HEK293 (cell line): ENCODE results near the gene EZH2.

Source experiments
- CTCF ChIA-PET: fragments of 350-600 bp; formaldehyde crosslinking; extraction: SDS; loops from one replicate; lab custom pipeline; 2021; ENCODE audit warnings: antibody characterized with exemption; lab: Yijun Ruan, JAX
- POLR2A ChIA-PET: fragments of 300-600 bp; formaldehyde crosslinking; extraction: SDS; loops from one replicate; lab custom pipeline; 2020; ENCODE audit warnings: antibody characterized with exemption, inconsistent platforms; lab: Yijun Ruan, JAX
- H3K27ac ChIP-seq: fragments of 200-500 bp; sonication (Bioruptor generic); 2 replicates; pipeline ENCODE4 v1.5.1; 2014; ENCODE audit warnings: low read depth, low read length, control low read depth, inconsistent platforms; ENCODE audit errors: extremely low read depth
- H3K36me3 ChIP-seq, 2 experiments: fragments of 200-500 bp in 1 of 2; sonication (Bioruptor generic) in 1 of 2; 1 replicate in 1 of 2; 2 replicates in 1 of 2; pipeline ENCODE4 v1.5.1; 2014 to 2017; ENCODE audit warnings: inconsistent platforms in 2 of 2, low read length in 2 of 2; ENCODE audit not compliant: control insufficient read depth in 2 of 2, insufficient read depth in 1 of 2
- H3K4me1 ChIP-seq: fragments of 200-500 bp; sonication (Bioruptor generic); 2 replicates; pipeline ENCODE4 v1.5.1; 2014; ENCODE audit warnings: mild to moderate bottlenecking, low read length, inconsistent platforms; ENCODE audit not compliant: control insufficient read depth, insufficient read depth
- H3K4me3 ChIP-seq: 2 replicates; pipeline ENCODE4 v1.5.1; 2011; ENCODE audit warnings: low read depth, mild to moderate bottlenecking, control low read depth, low read length, moderate library complexity
- H3K9me3 ChIP-seq: fragments of 200-500 bp; sonication (Bioruptor generic); 2 replicates; pipeline ENCODE4 v1.5.1; 2014; ENCODE audit warnings: low read depth, low read length, inconsistent platforms; ENCODE audit not compliant: control insufficient read depth, insufficient read depth
- HIC1 ChIP-seq: fragments of 450-650 bp; formaldehyde crosslinking; IDR thresholded peaks from 2 replicates; pipeline ENCODE4 v1.5.1; 2016; ENCODE audit warnings: missing biosample characterization, missing genetic modification characterization
- MZF1 ChIP-seq: fragments of 450-650 bp; formaldehyde crosslinking; IDR thresholded peaks from 2 replicates; pipeline ENCODE4 v1.5.1; 2017; ENCODE audit warnings: missing biosample characterization, missing genetic modification characterization, borderline replicate concordance
- PRDM1 ChIP-seq: fragments of 450-650 bp; formaldehyde crosslinking; IDR thresholded peaks from 2 replicates; pipeline ENCODE4; 2016; ENCODE audit warnings: missing biosample characterization, missing genetic modification characterization
- REST ChIP-seq: fragments of 450-650 bp; formaldehyde crosslinking; IDR thresholded peaks from 2 replicates; pipeline ENCODE4 v1.5.1; 2016; ENCODE audit warnings: missing biosample characterization, missing genetic modification characterization
- SETDB1 ChIP-seq: IDR thresholded peaks from one replicate; pipeline ENCODE4 v1.6.1; 2017; ENCODE audit warnings: mild to moderate bottlenecking, low read length, moderate library complexity, mixed read lengths; ENCODE audit not compliant: insufficient read length
- TRIM28 ChIP-seq: IDR thresholded peaks from 2 replicates; pipeline ENCODE4 v1.6.1; 2011; ENCODE audit warnings: low read length, control low read depth, borderline replicate concordance
- ZFHX2 ChIP-seq: fragments of 450-650 bp; formaldehyde crosslinking; conservative IDR thresholded peaks from 2 replicates; pipeline ENCODE4 v1.5.1; 2016; ENCODE audit warnings: missing biosample characterization, missing genetic modification characterization
- ZFP69B ChIP-seq: fragments of 450-650 bp; formaldehyde crosslinking; IDR thresholded peaks from 2 replicates; pipeline ENCODE4 v1.5.1; 2016; ENCODE audit warnings: missing biosample characterization, missing genetic modification characterization
- ZNF148 ChIP-seq: fragments of 450-650 bp; formaldehyde crosslinking; IDR thresholded peaks from 2 replicates; pipeline ENCODE4 v1.5.0; 2017; ENCODE audit warnings: missing biosample characterization, missing genetic modification characterization, borderline replicate concordance
- ZNF16 ChIP-seq: fragments of 450-650 bp; formaldehyde crosslinking; IDR thresholded peaks from 2 replicates; pipeline ENCODE4 v1.5.1; 2016; ENCODE audit warnings: low read depth, missing biosample characterization, missing genetic modification characterization
- ZNF184 ChIP-seq: fragments of 450-650 bp; IDR thresholded peaks from 2 replicates; pipeline ENCODE4 v1.5.1; 2018; ENCODE audit warnings: missing biosample characterization, mild to moderate bottlenecking, missing genetic modification characterization
- ZNF26 ChIP-seq: fragments of 450-650 bp; formaldehyde crosslinking; IDR thresholded peaks from 2 replicates; pipeline ENCODE4 v1.5.1; 2016; ENCODE audit warnings: missing biosample characterization, missing genetic modification characterization
- ZNF48 ChIP-seq: fragments of 450-650 bp; formaldehyde crosslinking; IDR thresholded peaks from 2 replicates; pipeline ENCODE4 v1.5.1; 2016; ENCODE audit warnings: missing biosample characterization, missing genetic modification characterization
- ZNF621 ChIP-seq: fragments of 450-650 bp; formaldehyde crosslinking; IDR thresholded peaks from 2 replicates; pipeline ENCODE4 v1.5.1; 2017; ENCODE audit warnings: missing biosample characterization, missing genetic modification characterization
- ZNF670 ChIP-seq: fragments of 450-650 bp; formaldehyde crosslinking; IDR thresholded peaks from 2 replicates; pipeline ENCODE4 v1.5.1; 2016; ENCODE audit warnings: missing biosample characterization, missing genetic modification characterization, low read depth
- ZNF692 ChIP-seq: fragments of 450-650 bp; formaldehyde crosslinking; IDR thresholded peaks from 2 replicates; pipeline ENCODE4 v1.5.1; 2016; ENCODE audit warnings: missing biosample characterization, missing genetic modification characterization
- ZNF707 ChIP-seq: fragments of 450-650 bp; formaldehyde crosslinking; IDR thresholded peaks from 2 replicates; pipeline ENCODE4 v1.5.1; 2016; ENCODE audit warnings: missing biosample characterization, missing genetic modification characterization
- ZNF76 ChIP-seq: fragments of 450-650 bp; formaldehyde crosslinking; IDR thresholded peaks from 2 replicates; pipeline ENCODE4; 2016; ENCODE audit warnings: low read depth, missing biosample characterization, missing genetic modification characterization, borderline replicate concordance
- ZNF843 ChIP-seq: fragments of 450-650 bp; formaldehyde crosslinking; IDR thresholded peaks from 2 replicates; pipeline ENCODE4 v1.5.1; 2016; ENCODE audit warnings: missing biosample characterization, missing genetic modification characterization

Gene EZH2

GRCh38 chr7:148789220-148789619 is 94.9 kb downstream of the EZH2 start:
- Histone ChIP-seq H3K27ac (no peak overlapping the region), H3K36me3 (peaks cover 8 to 93% of the 10 kb centered on the region in 2 experiments), H3K9me3 (no peaks in the 10 kb centered on the region), H3K4me1 (no peaks in the 10 kb centered on the region), H3K4me3 (no peak overlapping the region)
- TF ChIP-seq ZNF48 (tag by site-specific recombination) (no peak), REST (tag by site-specific recombination) (no peak), MZF1 (tag by site-specific recombination) (no peak), PRDM1 (tag by site-specific recombination) (0 out of 2 replicates have a peak, but pooled peaks have one; percentile 16), ZNF843 (tag by site-specific recombination) (no peak), ZNF148 (tag by site-specific recombination) (no peak), ZNF26 (tag by site-specific recombination) (no peak), ZNF670 (tag by site-specific recombination) (no peak)
- ChIA-PET POLR2A (no interaction called here), CTCF (no interaction called here)

GRCh38 chr7:148787571-148788295 is 96.4 kb downstream of the EZH2 start:
- H3K36me3 ChIP-seq, result peaks cover 5 to 89% of the 10 kb centered on the region in 2 experiments
- TF ChIP-seq TRIM28 (no peak), ZNF621 (tag by site-specific recombination) (no peak), ZNF184 (tag by site-specific recombination) (no peak), ZNF76 (tag by site-specific recombination) (no peak), REST (tag by site-specific recombination) (no peak), SETDB1 (no peak), ZNF692 (tag by site-specific recombination) (no peak), ZNF16 (tag by site-specific recombination) (no peak), ZFHX2 (tag by site-specific recombination) (no peak), HIC1 (tag by site-specific recombination) (no peak), ZNF707 (tag by site-specific recombination) (no peak), ZFP69B (tag by site-specific recombination) (no peak)

More at GRCh38 chr7:148787571-148788295, 96.4 kb downstream of the EZH2 start:
- ChIA-PET POLR2A (no interaction called here), CTCF (no interaction called here)
- no peaks in the 10 kb centered on the region for H3K4me1 ChIP-seq
- no peak overlapping the region for H3K4me3 ChIP-seq
- H3K9me3 ChIP-seq, result no peaks in the 10 kb centered on the region
- no peak overlapping the region for H3K27ac ChIP-seq
